ENCODE measurements around the gene CYTH2.
"Not testable (repeated sequence)": the region's sequence is repeated elsewhere in the genome, so short reads cannot be mapped to it uniquely, and the experiment has no call there.

CYTH2 gene

DNA sequence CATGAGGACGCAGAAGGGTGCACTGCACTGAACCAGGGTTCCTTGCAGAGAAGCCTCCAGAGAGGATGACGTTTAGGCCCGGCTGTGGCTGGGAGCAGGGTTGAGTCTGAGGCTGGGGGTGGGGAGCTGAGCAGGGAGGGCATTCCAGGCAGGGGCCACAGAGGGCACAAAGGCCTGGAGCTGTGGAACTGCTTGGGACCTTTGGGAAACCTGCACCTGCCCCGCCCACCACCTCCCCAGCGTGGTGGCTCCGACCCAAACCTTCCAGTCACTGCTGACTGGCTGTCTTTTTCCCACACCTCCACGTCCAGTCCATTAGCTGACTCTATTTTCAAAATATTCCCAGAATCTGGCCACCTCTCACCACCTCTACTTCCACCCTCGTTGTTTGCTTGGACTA, 47.4 kb downstream of the CYTH2 start:
- no peak overlapping the region for H3K4me3 ChIP-seq (ENCODE audit: low read depth, low read length)
- TF ChIP-seq, protein P1, sequence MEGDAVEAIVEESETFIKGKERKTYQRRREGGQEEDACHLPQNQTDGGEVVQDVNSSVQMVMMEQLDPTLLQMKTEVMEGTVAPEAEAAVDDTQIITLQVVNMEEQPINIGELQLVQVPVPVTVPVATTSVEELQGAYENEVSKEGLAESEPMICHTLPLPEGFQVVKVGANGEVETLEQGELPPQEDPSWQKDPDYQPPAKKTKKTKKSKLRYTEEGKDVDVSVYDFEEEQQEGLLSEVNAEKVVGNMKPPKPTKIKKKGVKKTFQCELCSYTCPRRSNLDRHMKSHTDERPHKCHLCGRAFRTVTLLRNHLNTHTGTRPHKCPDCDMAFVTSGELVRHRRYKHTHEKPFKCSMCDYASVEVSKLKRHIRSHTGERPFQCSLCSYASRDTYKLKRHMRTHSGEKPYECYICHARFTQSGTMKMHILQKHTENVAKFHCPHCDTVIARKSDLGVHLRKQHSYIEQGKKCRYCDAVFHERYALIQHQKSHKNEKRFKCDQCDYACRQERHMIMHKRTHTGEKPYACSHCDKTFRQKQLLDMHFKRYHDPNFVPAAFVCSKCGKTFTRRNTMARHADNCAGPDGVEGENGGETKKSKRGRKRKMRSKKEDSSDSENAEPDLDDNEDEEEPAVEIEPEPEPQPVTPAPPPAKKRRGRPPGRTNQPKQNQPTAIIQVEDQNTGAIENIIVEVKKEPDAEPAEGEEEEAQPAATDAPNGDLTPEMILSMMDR (IDR thresholded peaks at IDR 0.05; ENCODE audit: borderline replicate concordance, insufficient read depth, low read depth, low read length) = no peak

DNA sequence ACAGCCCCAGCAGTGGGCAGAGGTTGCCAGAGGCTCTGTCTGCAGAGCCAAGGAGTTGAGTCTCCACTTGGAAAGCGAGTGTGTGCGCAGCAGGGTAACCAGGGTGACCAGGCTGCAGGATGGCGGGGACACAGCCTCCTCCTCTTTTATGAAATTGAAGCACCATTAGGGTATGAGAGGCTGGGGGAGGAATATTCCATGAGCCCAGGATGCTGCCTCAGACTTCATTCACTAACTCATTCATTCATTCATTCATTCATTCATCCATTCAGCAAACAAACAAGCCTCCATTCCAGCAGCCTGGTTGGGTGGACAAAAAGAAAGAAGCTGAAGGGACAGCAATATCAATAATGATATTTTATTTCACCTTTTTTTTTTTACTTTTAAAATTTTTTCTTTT, 49.0 kb downstream of the CYTH2 start:
- H3K4me3 ChIP-seq (ENCODE audit: low read depth, low read length) = no peak overlapping the region
- TF ChIP-seq, protein P1 (IDR thresholded peaks at IDR 0.05; ENCODE audit: borderline replicate concordance, insufficient read depth, low read depth, low read length) = no peak

DNA sequence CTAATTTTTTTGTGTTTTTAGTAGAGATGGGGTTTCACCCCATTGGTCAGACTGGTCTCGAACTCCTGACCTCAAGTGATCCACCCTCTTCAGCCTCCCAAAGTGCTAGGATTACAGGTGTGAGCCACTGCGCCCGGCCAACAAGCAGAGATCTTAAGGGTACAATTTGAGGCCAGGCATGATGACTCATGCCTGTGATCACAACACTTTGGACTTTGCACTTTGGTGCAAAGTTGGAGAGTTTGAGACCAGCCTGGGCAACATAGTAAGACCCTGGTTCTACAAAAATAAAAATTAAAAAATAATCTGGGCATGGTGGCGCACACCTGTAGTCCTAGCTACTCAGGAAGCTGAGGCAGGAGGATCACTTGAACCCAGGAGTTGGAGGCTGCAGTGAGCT, 50.3 kb downstream of the CYTH2 start:
- H3K4me3 ChIP-seq (ENCODE audit: low read depth, low read length) = not testable (repeated sequence)

DNA sequence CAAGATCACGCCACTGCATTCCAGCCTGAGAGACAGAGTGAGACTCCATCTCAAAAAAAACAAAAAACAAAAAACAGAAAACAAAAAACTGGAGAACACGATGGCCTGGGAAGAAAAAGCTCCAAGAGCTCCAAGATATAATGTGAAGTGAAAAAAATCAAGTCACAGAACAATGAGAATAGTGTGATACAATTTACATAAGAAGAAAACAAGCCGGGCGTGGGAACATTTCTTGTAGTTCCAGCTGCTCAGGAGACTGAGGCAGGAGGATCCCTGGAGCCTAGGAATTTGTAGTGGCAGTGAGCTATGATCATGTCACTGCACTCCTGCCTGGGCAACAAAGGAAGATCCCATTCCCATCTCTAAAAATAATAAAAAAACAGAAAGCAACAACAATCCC, 51.0 kb downstream of the CYTH2 start:
- TF ChIP-seq, protein P1 (IDR thresholded peaks at IDR 0.05; ENCODE audit: borderline replicate concordance, insufficient read depth, low read depth, low read length) = no peak
- H3K4me3 ChIP-seq (ENCODE audit: low read depth, low read length) = no peak overlapping the region

DNA sequence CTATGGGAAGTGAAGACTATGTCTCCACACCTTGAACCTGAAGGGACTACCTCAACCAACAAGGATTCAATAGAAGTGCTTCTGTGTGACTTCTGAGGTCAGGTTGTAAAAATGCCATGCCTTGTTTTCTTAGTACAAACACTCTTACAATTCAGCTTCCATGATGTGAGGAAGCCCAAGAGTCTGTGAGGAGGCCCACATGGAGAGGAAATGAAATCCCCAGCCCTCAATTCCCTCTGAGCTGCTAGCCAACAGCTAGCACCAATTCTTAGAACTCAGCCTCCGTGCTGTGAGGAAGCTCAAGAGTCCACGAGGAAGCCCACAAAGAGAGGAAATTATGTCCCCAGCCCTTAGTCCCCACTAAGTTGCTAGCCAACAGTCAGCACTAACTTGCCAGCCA, 55.1 kb downstream of the CYTH2 start:
- TF ChIP-seq, protein P1 (IDR thresholded peaks at IDR 0.05; ENCODE audit: borderline replicate concordance, insufficient read depth, low read depth, low read length) = no peak
- H3K4me3 ChIP-seq (ENCODE audit: low read depth, low read length) = no peak overlapping the region

DNA sequence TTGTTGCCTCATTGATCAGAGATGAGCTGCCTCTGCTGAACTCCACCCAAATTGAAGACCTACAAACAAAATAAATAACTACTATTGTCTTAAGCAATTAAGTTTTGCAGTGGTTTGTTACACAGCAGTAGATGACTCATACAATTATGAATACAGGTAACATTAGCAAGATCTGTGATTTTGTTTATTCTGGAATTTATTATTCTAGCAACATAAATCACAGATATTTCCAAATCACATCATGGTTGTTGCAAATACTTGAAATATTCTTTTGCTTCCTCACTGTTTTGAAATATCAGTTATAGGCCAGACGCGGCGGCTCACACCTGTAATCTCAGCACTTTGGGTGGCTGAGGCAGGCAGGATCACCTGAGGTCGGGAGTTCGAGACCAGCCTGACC, 55.6 kb downstream of the CYTH2 start:
- TF ChIP-seq, protein P1 (IDR thresholded peaks at IDR 0.05; ENCODE audit: borderline replicate concordance, insufficient read depth, low read depth, low read length) = no peak
- H3K4me3 ChIP-seq (ENCODE audit: low read depth, low read length) = no peak overlapping the region

DNA sequence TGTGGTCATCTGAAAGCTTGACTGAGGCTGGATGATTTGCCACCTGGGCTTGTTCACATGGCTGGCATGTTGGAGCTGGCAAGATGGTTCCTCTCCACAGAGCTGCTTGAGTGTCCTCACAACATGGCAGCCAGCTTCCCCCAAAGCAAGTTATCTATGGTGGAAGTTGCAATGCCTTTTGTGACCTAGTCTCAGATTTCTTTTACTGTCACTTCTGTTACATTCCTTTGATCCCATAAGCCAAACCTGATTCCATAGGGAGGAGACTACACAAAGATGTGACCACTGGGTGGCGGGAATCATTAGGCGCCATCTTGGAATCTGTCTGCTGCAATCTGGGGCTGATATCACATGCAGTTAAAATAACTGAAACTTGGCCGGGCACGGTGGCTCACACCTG, 60.0 kb downstream of the CYTH2 start:
- TF ChIP-seq, protein P1 (IDR thresholded peaks at IDR 0.05; ENCODE audit: borderline replicate concordance, insufficient read depth, low read depth, low read length) = no peak
- no peak overlapping the region for H3K4me3 ChIP-seq (ENCODE audit: low read depth, low read length)
